ENCODE data around the gene ANTXR2. TPM values are rescaled to one million over a fixed set of nuclear protein-coding genes. Genes with fewer than 3 reads are reported as not detected.

ANTXR2 gene
- total and polyA plus RNA-seq, 4 donors: 16.0 to 88.0 (median 50.7) TPM

- no peaks in the 10 kb centered on the region for H3K27me3 ChIP-seq (ENCODE audit: control insufficient read depth in 1 of 2, insufficient read depth in 2 of 2, low read length in 1 of 2)
- DNase-seq: no peak
- H3K36me3 ChIP-seq (ENCODE audit: control insufficient read depth in 1 of 2, insufficient read depth in 2 of 2, low read length in 1 of 2): no peaks in the 10 kb centered on the region
- intact Hi-C loops (cut with DNase I): no loop called here
- ATAC-seq (ENCODE audit: low FRiP score): no peak
- no peak overlapping the region for H3K4me3 ChIP-seq (ENCODE audit: low read length in 2 of 2)
- no peaks in the 10 kb centered on the region for H3K9me3 ChIP-seq (ENCODE audit: control insufficient read depth, low read length)
- H3K4me1 ChIP-seq (ENCODE audit: control insufficient read depth in 1 of 2, insufficient read depth in 2 of 2, low read length in 2 of 2): no peaks in the 10 kb centered on the region
- H3K27ac ChIP-seq (ENCODE audit: low read depth in 1 of 2, low read length in 2 of 2): no peak overlapping the region
Observed at GRCh38 chr4:80033581-80033980, 39.4 kb downstream of the ANTXR2 start.

DNA sequence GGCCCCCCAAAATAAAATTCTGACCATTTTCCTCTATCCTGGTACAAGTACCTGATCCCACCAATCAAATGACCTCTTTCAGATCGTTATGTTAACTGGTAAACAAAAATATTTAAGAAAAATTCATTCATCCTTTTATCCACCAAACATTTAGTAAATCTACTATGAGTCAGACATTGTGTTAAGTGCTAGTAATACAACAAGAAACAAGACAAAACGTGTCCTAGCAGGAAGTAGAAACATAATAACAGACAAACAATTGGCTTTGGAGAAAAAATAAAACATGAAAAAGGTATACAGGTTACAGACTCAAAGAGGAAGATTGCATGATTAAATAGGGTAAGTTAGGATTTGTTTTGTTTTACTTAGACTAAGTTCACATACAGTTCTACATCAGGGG is 43.7 kb downstream of the ANTXR2 start:
- DNase-seq (no peak), ATAC-seq (ENCODE audit: low FRiP score) (no peak)
- no peaks in the 10 kb centered on the region for H3K9me3 ChIP-seq (ENCODE audit: control insufficient read depth, low read length)
- WGBS, 2 donors: 85 to 86% methylated on average over 2 of the region's 2 CpGs
- H3K36me3 ChIP-seq (ENCODE audit: control insufficient read depth in 1 of 2, insufficient read depth in 2 of 2, low read length in 1 of 2): peaks cover 0 to 2% of the 10 kb centered on the region in 2 donors
- no peak overlapping the region for H3K4me3 ChIP-seq (ENCODE audit: low read length in 2 of 2)
- intact Hi-C loops (cut with DNase I): no loop called here
- no peaks in the 10 kb centered on the region for H3K27me3 ChIP-seq (ENCODE audit: control insufficient read depth in 1 of 2, insufficient read depth in 2 of 2, low read length in 1 of 2)
- H3K4me1 ChIP-seq (ENCODE audit: control insufficient read depth in 1 of 2, insufficient read depth in 2 of 2, low read length in 2 of 2): no peaks in the 10 kb centered on the region
- no peak overlapping the region for H3K27ac ChIP-seq (ENCODE audit: low read depth in 1 of 2, low read length in 2 of 2)

DNA sequence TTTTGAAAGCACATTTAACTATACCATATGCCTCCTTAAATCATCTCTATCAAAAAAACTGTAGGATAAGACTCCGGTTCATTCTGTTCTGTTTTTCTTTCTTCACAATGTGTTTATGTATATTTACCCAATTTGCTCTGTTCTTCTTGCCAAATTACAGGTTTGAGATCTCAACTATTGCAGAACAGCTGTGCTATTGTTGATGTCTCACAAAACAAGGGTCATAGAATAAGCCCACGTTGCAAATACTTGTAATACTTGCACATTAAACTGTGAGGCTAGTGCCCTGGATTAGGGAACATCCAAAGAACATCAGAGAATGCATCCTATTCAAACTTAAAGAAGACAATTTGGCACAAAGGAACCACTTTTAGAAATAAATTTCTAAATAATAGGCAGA is 45.4 kb downstream of the ANTXR2 start:
- ATAC-seq (ENCODE audit: low FRiP score): no peak
- H3K4me1 ChIP-seq (ENCODE audit: control insufficient read depth in 1 of 2, insufficient read depth in 2 of 2, low read length in 2 of 2): no peaks in the 10 kb centered on the region
- DNase-seq: no peak
- H3K36me3 ChIP-seq (ENCODE audit: control insufficient read depth in 1 of 2, insufficient read depth in 2 of 2, low read length in 1 of 2): peaks cover 2% of the 10 kb centered on the region in 2 donors
- no peaks in the 10 kb centered on the region for H3K27me3 ChIP-seq (ENCODE audit: control insufficient read depth in 1 of 2, insufficient read depth in 2 of 2, low read length in 1 of 2)
- 67 to 70% methylated on average over 2 of the region's 2 CpGs for WGBS, 2 donors
- H3K4me3 ChIP-seq (ENCODE audit: low read length in 2 of 2): no peak overlapping the region
- intact Hi-C loops (cut with DNase I): no loop called here
- H3K27ac ChIP-seq (ENCODE audit: low read depth in 1 of 2, low read length in 2 of 2): no peak overlapping the region
- H3K9me3 ChIP-seq (ENCODE audit: control insufficient read depth, low read length): no peaks in the 10 kb centered on the region

GRCh38 chr4:80026100-80026499 is 46.9 kb downstream of the ANTXR2 start:
- Histone ChIP-seq H3K9me3 (ENCODE audit: control insufficient read depth, low read length) (no peaks in the 10 kb centered on the region), H3K4me1 (ENCODE audit: control insufficient read depth in 1 of 2, insufficient read depth in 2 of 2, low read length in 2 of 2) (no peaks in the 10 kb centered on the region), H3K27ac (ENCODE audit: low read depth in 1 of 2, low read length in 2 of 2) (no peak overlapping the region), H3K36me3 (ENCODE audit: control insufficient read depth in 1 of 2, insufficient read depth in 2 of 2, low read length in 1 of 2) (peaks cover 2% of the 10 kb centered on the region in 2 donors), H3K27me3 (ENCODE audit: control insufficient read depth in 1 of 2, insufficient read depth in 2 of 2, low read length in 1 of 2) (no peaks in the 10 kb centered on the region), H3K4me3 (ENCODE audit: low read length in 2 of 2) (no peak overlapping the region)
- ATAC-seq (ENCODE audit: low FRiP score): no peak
- 87 to 91% methylated on average over 4 of the region's 4 CpGs for WGBS, 2 donors
- DNase-seq: no peak
- intact Hi-C loops (cut with DNase I): no loop called here

- Histone ChIP-seq H3K4me3 (ENCODE audit: low read length in 2 of 2) (no peak overlapping the region), H3K27me3 (ENCODE audit: control insufficient read depth in 1 of 2, insufficient read depth in 2 of 2, low read length in 1 of 2) (no peaks in the 10 kb centered on the region), H3K9me3 (ENCODE audit: control insufficient read depth, low read length) (no peaks in the 10 kb centered on the region), H3K4me1 (ENCODE audit: control insufficient read depth in 1 of 2, insufficient read depth in 2 of 2, low read length in 2 of 2) (no peaks in the 10 kb centered on the region), H3K27ac (ENCODE audit: low read depth in 1 of 2, low read length in 2 of 2) (no peak overlapping the region), H3K36me3 (ENCODE audit: control insufficient read depth in 1 of 2, insufficient read depth in 2 of 2, low read length in 1 of 2) (peaks cover 2 to 4% of the 10 kb centered on the region in 2 donors)
- intact Hi-C loops (cut with DNase I): no loop called here
- WGBS, 2 donors: 94 to 95% methylated on average over 1 of the region's 1 CpG
- DNase-seq (no peak), ATAC-seq (ENCODE audit: low FRiP score) (no peak)
Observed at GRCh38 chr4:80024335-80024734, 48.7 kb downstream of the ANTXR2 start.

- ATAC-seq (ENCODE audit: low FRiP score) (no peak), DNase-seq (no peak)
- Histone ChIP-seq H3K4me3 (ENCODE audit: low read length in 2 of 2) (no peak overlapping the region), H3K36me3 (ENCODE audit: control insufficient read depth in 1 of 2, insufficient read depth in 2 of 2, low read length in 1 of 2) (peaks cover 2 to 4% of the 10 kb centered on the region in 2 donors), H3K9me3 (ENCODE audit: control insufficient read depth, low read length) (no peaks in the 10 kb centered on the region), H3K27me3 (ENCODE audit: control insufficient read depth in 1 of 2, insufficient read depth in 2 of 2, low read length in 1 of 2) (no peaks in the 10 kb centered on the region), H3K4me1 (ENCODE audit: control insufficient read depth in 1 of 2, insufficient read depth in 2 of 2, low read length in 2 of 2) (no peaks in the 10 kb centered on the region), H3K27ac (ENCODE audit: low read depth in 1 of 2, low read length in 2 of 2) (no peak overlapping the region)
- intact Hi-C loops (cut with DNase I): no loop called here
- 89 to 92% methylated on average over 3 of the region's 3 CpGs for WGBS, 2 donors
Observed at GRCh38 chr4:80022282-80022681, 50.7 kb downstream of the ANTXR2 start.

DNA sequence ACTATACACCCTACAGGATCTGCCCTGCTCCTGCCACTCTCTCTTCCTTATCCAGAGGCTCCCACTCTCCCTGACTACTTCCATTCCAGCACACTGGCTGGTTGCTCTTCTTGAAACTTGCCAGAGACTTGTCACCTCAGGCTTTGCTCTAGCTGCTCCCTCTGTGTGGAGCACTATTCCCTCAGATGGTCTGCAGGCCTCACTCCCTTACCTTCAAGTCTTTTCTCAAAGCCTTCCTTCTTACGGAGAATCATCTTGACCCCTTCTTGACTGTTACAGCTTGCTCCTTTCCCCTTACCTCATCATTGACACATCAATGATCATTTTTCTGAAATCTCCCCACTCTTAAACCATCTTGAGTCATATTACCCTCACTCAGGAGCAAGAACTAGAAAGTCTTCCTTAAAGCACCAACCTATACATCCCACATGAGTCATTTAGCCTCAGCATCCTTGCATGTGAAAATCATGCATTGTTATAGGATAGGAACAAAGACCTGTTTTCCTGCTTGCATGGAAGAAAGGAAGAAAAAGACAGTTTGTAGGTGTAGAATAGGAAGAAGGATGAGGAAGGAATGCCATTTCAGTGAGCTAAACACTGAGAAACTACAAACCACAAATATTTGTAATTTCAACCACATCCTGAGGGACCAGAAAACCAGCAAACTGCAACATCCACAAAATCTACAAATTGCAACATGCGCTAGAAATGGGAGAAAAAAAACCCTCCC is 55.7 kb downstream of the ANTXR2 start:
- WGBS, 2 donors: 93 to 100% methylated on average over 2 of the region's 2 CpGs
- ATAC-seq (ENCODE audit: low FRiP score): no peak
- no peaks in the 10 kb centered on the region for H3K4me1 ChIP-seq (ENCODE audit: control insufficient read depth in 1 of 2, insufficient read depth in 2 of 2, low read length in 2 of 2)
- no peak overlapping the region for H3K27ac ChIP-seq (ENCODE audit: low read depth in 1 of 2, low read length in 2 of 2)
- DNase-seq: no peak
- H3K9me3 ChIP-seq (ENCODE audit: control insufficient read depth, low read length): no peaks in the 10 kb centered on the region
- H3K4me3 ChIP-seq (ENCODE audit: low read length in 2 of 2): no peak overlapping the region
- intact Hi-C loops (cut with DNase I): no loop called here
- H3K27me3 ChIP-seq (ENCODE audit: control insufficient read depth in 1 of 2, insufficient read depth in 2 of 2, low read length in 1 of 2): no peaks in the 10 kb centered on the region
- H3K36me3 ChIP-seq (ENCODE audit: control insufficient read depth in 1 of 2, insufficient read depth in 2 of 2, low read length in 1 of 2): peaks cover 0 to 2% of the 10 kb centered on the region in 2 donors

GRCh38 chr4:80016506-80016905 is 56.5 kb downstream of the ANTXR2 start:
- H3K4me1 ChIP-seq (ENCODE audit: control insufficient read depth in 1 of 2, insufficient read depth in 2 of 2, low read length in 2 of 2): no peaks in the 10 kb centered on the region
- no peaks in the 10 kb centered on the region for H3K27me3 ChIP-seq (ENCODE audit: control insufficient read depth in 1 of 2, insufficient read depth in 2 of 2, low read length in 1 of 2)
- ATAC-seq (ENCODE audit: low FRiP score) (no peak), DNase-seq (no peak)
- WGBS, 2 donors: 98 to 100% methylated on average over 1 of the region's 1 CpG
- intact Hi-C loops (cut with DNase I): no loop called here
- no peak overlapping the region for H3K27ac ChIP-seq (ENCODE audit: low read depth in 1 of 2, low read length in 2 of 2)
- peaks cover 0 to 2% of the 10 kb centered on the region in 2 donors for H3K36me3 ChIP-seq (ENCODE audit: control insufficient read depth in 1 of 2, insufficient read depth in 2 of 2, low read length in 1 of 2)
- H3K4me3 ChIP-seq (ENCODE audit: low read length in 2 of 2): no peak overlapping the region
- H3K9me3 ChIP-seq (ENCODE audit: control insufficient read depth, low read length): no peaks in the 10 kb centered on the region

GRCh38 chr4:80015407-80016189 is 57.4 kb downstream of the ANTXR2 start:
- H3K27ac ChIP-seq (ENCODE audit: low read depth in 1 of 2, low read length in 2 of 2): no peak overlapping the region
- no peaks in the 10 kb centered on the region for H3K4me1 ChIP-seq (ENCODE audit: control insufficient read depth in 1 of 2, insufficient read depth in 2 of 2, low read length in 2 of 2)
- no peaks in the 10 kb centered on the region for H3K27me3 ChIP-seq (ENCODE audit: control insufficient read depth in 1 of 2, insufficient read depth in 2 of 2, low read length in 1 of 2)
- intact Hi-C loops (cut with DNase I): no loop called here
- H3K36me3 ChIP-seq (ENCODE audit: control insufficient read depth in 1 of 2, insufficient read depth in 2 of 2, low read length in 1 of 2): peaks cover 0 to 2% of the 10 kb centered on the region in 2 donors
- no peak overlapping the region for H3K4me3 ChIP-seq (ENCODE audit: low read length in 2 of 2)
- DNase-seq (no peak), ATAC-seq (ENCODE audit: low FRiP score) (no peak)
- no peaks in the 10 kb centered on the region for H3K9me3 ChIP-seq (ENCODE audit: control insufficient read depth, low read length)
- WGBS, 2 donors: 97 to 100% methylated on average over 2 of the region's 2 CpGs

Data from aorta (tissue), 5 donors.